Measurements from ENCODE around the gene TLN1. TPM values are rescaled to one million over a fixed set of nuclear protein-coding genes. Genes with fewer than 3 reads are reported as not detected.

Gene TLN1
- total RNA-seq, 4 donors from 2014 or later, result 888 to 1,583 (median 1,047) TPM

- H3K36me3 ChIP-seq, result peaks cover 0 to 67% of the 10 kb centered on the region in 2 donors
- H3K27me3 ChIP-seq, result no peaks in the 10 kb centered on the region
- H3K9me3 ChIP-seq, result no peaks in the 10 kb centered on the region
- no peak overlapping the region for H3K4me3 ChIP-seq
- 35 to 66% methylated on average over 3 to 13 of the region's 14 CpGs for WGBS, 2 donors (ENCODE audit: low coverage in 1 of 2)
- H3K4me1 ChIP-seq, result peaks cover 4 to 60% (median 25%) of the 10 kb centered on the region in 3 donors
- TF ChIP-seq EP300 (IDR thresholded peaks at IDR 0.05) (no peak), POLR2AphosphoS5 (IDR thresholded peaks at IDR 0.05) (no peak), POLR2A (IDR thresholded peaks at IDR 0.05) (no peak), CTCF (IDR thresholded peaks at IDR 0.05) (no peak)
- ATAC-seq, result no peak
- peak overlapping the region; percentile 96 to 99 (median 98) for H3K27ac ChIP-seq
These were observed 34.5 kb downstream of the TLN1 start for GRCh38 chr9:35697486-35697885.

GRCh38 chr9:35696520-35697215 lies 35.3 kb downstream of the TLN1 start:
- Histone ChIP-seq H3K27ac (peak overlapping the region; percentile 96 to 99 (median 98)), H3K27me3 (no peaks in the 10 kb centered on the region), H3K4me3 (no peak overlapping the region), H3K9me3 (no peaks in the 10 kb centered on the region), H3K36me3 (peaks cover 0 to 59% of the 10 kb centered on the region in 2 donors), H3K4me1 (peaks cover 4 to 69% (median 25%) of the 10 kb centered on the region in 3 donors)
- TF ChIP-seq POLR2A (IDR thresholded peaks at IDR 0.05), result peak in 1 of 2 donors; percentile 18
- peak; percentile 91 for TF ChIP-seq EP300 (IDR thresholded peaks at IDR 0.05)
- TF ChIP-seq CTCF (IDR thresholded peaks at IDR 0.05), result peak in 3 of 4 experiments; percentile 90 to 93 (median 91)
- peak; percentile 95 for TF ChIP-seq POLR2AphosphoS5 (IDR thresholded peaks at IDR 0.05)
- 23 to 27% methylated on average over 4 to 6 of the region's 9 CpGs for WGBS, 2 donors (ENCODE audit: low coverage in 1 of 2)
- peak; percentile 86 for ATAC-seq

- Histone ChIP-seq H3K27me3 (no peaks in the 10 kb centered on the region), H3K36me3 (peaks cover 0 to 52% of the 10 kb centered on the region in 2 donors), H3K9me3 (no peaks in the 10 kb centered on the region), H3K4me1 (peaks cover 4 to 75% (median 25%) of the 10 kb centered on the region in 3 donors), H3K4me3 (no peak overlapping the region), H3K27ac (peak overlapping the region; percentile 96 to 99 (median 98))
- 42 to 92% methylated on average over 2 to 3 of the region's 3 CpGs for WGBS, 2 donors (ENCODE audit: low coverage in 1 of 2)
- no peak for ATAC-seq
- TF ChIP-seq CTCF (IDR thresholded peaks at IDR 0.05), result no peak
- TF ChIP-seq POLR2AphosphoS5 (IDR thresholded peaks at IDR 0.05), result peak; percentile 28
- no peak for TF ChIP-seq POLR2A (IDR thresholded peaks at IDR 0.05)
- TF ChIP-seq EP300 (IDR thresholded peaks at IDR 0.05), result no peak
These were observed 36.0 kb downstream of the TLN1 start for GRCh38 chr9:35695943-35696401.

GRCh38 chr9:35691757-35692301 lies 40.2 kb downstream of the TLN1 start:
- WGBS, 2 donors (ENCODE audit: low coverage in 1 of 2), result 27 to 32% methylated on average over 11 to 13 of the region's 13 CpGs
- Histone ChIP-seq H3K4me1 (peaks cover 4 to 63% (median 15%) of the 10 kb centered on the region in 3 donors), H3K27me3 (no peaks in the 10 kb centered on the region), H3K4me3 (peak overlapping the region; percentile 79 to 81), H3K36me3 (peaks cover 0 to 29% of the 10 kb centered on the region in 2 donors), H3K9me3 (no peaks in the 10 kb centered on the region), H3K27ac (peak overlapping the region; percentile 96 to 99 (median 98))
- TF ChIP-seq POLR2A (IDR thresholded peaks at IDR 0.05) (peak in 1 of 2 donors; percentile 36), POLR2AphosphoS5 (IDR thresholded peaks at IDR 0.05) (peak; percentile 96), EP300 (IDR thresholded peaks at IDR 0.05) (peak; percentile 66), CTCF (IDR thresholded peaks at IDR 0.05) (no peak)
- peak; percentile 56 for ATAC-seq

All from gastroesophageal sphincter (tissue), 4 donors.